ENCODE results near the gene ELF5.

- TF ChIP-seq, protein P1, sequence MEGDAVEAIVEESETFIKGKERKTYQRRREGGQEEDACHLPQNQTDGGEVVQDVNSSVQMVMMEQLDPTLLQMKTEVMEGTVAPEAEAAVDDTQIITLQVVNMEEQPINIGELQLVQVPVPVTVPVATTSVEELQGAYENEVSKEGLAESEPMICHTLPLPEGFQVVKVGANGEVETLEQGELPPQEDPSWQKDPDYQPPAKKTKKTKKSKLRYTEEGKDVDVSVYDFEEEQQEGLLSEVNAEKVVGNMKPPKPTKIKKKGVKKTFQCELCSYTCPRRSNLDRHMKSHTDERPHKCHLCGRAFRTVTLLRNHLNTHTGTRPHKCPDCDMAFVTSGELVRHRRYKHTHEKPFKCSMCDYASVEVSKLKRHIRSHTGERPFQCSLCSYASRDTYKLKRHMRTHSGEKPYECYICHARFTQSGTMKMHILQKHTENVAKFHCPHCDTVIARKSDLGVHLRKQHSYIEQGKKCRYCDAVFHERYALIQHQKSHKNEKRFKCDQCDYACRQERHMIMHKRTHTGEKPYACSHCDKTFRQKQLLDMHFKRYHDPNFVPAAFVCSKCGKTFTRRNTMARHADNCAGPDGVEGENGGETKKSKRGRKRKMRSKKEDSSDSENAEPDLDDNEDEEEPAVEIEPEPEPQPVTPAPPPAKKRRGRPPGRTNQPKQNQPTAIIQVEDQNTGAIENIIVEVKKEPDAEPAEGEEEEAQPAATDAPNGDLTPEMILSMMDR (conservative IDR thresholded peaks at IDR 0.05), result no peak
- no peak for TF ChIP-seq ZFX (IDR thresholded peaks at IDR 0.05)
These were observed 20.1 kb downstream of the ELF5 start for GRCh38 chr11:34493468-34493867.

All from C4-2B (cell line).